Measurements from ENCODE around the gene OASL. TPM values are rescaled to one million over a fixed set of nuclear protein-coding genes. Genes with fewer than 3 reads are reported as not detected.
"Not testable (repeated sequence)": the region's sequence is repeated elsewhere in the genome, so short reads cannot be mapped to it uniquely, and the experiment has no call there.

The OASL gene, protein sequence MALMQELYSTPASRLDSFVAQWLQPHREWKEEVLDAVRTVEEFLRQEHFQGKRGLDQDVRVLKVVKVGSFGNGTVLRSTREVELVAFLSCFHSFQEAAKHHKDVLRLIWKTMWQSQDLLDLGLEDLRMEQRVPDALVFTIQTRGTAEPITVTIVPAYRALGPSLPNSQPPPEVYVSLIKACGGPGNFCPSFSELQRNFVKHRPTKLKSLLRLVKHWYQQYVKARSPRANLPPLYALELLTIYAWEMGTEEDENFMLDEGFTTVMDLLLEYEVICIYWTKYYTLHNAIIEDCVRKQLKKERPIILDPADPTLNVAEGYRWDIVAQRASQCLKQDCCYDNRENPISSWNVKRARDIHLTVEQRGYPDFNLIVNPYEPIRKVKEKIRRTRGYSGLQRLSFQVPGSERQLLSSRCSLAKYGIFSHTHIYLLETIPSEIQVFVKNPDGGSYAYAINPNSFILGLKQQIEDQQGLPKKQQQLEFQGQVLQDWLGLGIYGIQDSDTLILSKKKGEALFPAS
- 1 to 10 TPM in 1 of 8 experiments, under 1 TPM in 4, not detected in 3; 0.08 to 3.1 (median 0.23) TPM for total RNA-seq

DNA sequence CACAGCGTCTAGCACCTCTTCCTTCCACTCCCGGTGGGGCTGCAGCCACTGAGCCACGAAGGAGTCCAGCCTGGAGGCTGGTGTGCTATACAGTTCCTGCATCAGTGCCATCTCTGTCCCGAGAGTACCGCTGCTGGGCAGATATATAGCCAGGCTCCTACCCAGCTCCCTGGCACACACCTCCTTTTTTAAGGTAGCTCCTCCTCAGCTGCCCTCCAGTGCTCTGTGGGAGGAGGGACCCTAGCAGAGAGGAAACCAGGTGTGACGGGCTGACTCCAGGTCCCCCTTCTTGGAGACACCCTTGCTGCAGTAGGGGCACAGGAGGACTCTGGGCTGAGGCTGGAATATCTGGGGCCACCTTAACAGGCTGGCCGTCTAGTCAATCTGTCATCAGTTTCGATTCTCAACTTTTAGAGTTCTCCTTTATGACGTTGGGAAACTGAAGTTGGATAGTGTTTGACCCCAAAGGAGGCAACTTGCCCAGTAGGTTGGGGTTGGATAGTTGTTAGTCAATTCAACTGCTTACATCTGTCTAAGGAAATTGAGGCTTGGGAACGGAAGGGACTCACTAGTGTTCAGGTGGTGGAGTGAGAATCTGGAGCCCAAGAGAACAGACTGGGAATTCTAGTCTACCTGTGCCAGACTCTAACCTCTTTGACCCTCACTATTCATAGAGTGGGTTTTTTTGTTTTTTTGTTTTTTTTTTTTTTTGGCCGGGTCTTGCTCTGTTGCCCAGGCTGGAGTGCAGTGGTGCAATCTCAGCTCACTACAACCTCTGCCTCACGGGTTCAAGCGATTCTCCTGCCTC lies at the start of gene OASL:
Gene OASL (minus strand): TSS at position 386 of the 808 bp plus-strand sequence. CDS start 275 bp downstream, at position 111.
- in situ Hi-C loops (cut with MboI; ENCODE audit: low pct_unique_long_range_greater_than_20kb in 2 of 9, low sequenced_read_pairs in 9 of 9, unreplicated experiment in 9 of 9) = no loop called here
- Histone ChIP-seq H3K27ac (no peak within 1 kb of the TSS), H3K4me3 (no peak within 1 kb of the TSS), H3K4me1 (replicated peaks in 1 of 2) (no peaks in the 10 kb centered on the region)
- peak in 3 of 8 experiments; percentile 80 to 93 (median 82) for ATAC-seq (replicated peaks in 6 of 8)
- WGBS, 10 experiments = 0 to 78% (median 48%) methylated on average over 2 to 6 of the region's 13 CpGs; no CpG with 5 or more reads in 1 of the 10 experiments

DNA sequence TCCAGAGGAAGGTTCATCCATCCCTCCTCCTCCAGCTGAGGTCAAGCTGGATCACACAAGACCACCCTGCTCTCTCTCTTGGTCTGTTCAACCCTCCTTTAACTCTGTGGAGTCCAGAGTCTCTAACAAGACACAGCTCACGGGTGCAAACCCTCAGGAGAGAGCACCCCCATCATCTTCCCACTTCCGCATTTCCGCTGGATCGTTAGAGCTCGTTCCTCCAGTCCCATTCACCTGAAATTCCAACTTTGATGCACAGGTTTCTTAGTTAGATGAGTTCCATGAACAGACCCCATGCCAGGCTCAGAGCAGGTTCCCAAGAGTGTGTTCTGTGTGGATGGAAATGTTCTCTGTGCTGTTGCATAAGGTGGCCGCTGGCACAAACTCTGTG lies 49.1 kb upstream of the OASL start:
- H3K4me3 ChIP-seq = no peak overlapping the region
- WGBS, 10 experiments = 58 to 97% (median 89%) methylated on average over 2 to 5 of the region's 6 CpGs; no CpG with 5 or more reads in 5 of the 10 experiments
- no peak overlapping the region for H3K27ac ChIP-seq
- in situ Hi-C loops (cut with MboI; ENCODE audit: low pct_unique_long_range_greater_than_20kb in 2 of 9, low sequenced_read_pairs in 9 of 9, unreplicated experiment in 9 of 9) = loop anchor here in 1 of 9 experiments (25.0 kb wide), 1 partner anchor 751 kb away; the partner anchor contains the start of gene PLA2G1B
- H3K4me1 ChIP-seq (replicated peaks in 1 of 2) = peaks cover 12 to 40% of the 10 kb centered on the region in 2 donors
- no peak for ATAC-seq (replicated peaks in 6 of 8)

DNA sequence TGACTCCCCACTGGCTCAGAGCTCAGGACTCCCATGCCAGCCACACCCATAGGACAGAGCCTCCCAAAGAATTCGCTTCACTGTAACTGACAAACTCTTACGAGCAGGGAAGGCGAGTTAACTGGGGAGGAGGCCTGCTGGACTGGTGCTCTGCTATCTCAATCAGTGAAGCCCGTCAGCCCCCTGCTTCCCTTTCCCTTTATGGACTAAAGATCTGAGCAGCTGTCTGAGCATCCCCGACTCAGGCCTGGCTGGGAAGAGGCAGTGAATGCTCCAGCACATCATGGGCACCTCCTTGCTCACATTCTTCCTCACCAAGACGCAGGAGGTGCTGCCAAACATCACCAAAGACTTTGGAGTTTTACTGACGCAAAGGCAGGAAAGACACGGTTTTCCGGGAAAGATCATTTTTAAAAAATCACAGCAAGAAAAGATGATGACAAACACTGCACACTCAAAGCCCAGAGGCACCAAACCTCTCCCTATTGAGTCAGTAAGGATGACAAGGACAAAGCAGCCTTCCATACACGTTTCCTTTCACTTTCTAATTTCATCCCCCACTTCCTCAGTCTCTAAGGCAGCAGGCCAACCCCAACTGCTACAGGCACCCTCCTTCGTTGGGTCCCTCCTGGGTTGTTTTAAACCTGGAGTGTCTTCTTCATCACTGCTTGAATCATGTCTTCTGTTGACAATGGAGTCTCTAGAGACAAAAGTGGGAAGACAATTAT lies 48.6 kb upstream of the OASL start:
- 0 to 80% (median 50%) methylated on average over 1 to 9 of the region's 11 CpGs; no CpG with 5 or more reads in 1 of the 10 experiments for WGBS, 10 experiments
- ATAC-seq (replicated peaks in 6 of 8) = peak in 2 of 8 experiments; percentile 30 to 49
- H3K4me1 ChIP-seq (replicated peaks in 1 of 2) = peaks cover 12 to 40% of the 10 kb centered on the region in 2 donors
- in situ Hi-C loops (cut with MboI; ENCODE audit: low pct_unique_long_range_greater_than_20kb in 2 of 9, low sequenced_read_pairs in 9 of 9, unreplicated experiment in 9 of 9) = loop anchor here in 1 of 9 experiments (25.0 kb wide), 1 partner anchor 750 kb away; the partner anchor contains the start of gene PLA2G1B
- no peak overlapping the region for H3K4me3 ChIP-seq
- H3K27ac ChIP-seq = no peak overlapping the region

DNA sequence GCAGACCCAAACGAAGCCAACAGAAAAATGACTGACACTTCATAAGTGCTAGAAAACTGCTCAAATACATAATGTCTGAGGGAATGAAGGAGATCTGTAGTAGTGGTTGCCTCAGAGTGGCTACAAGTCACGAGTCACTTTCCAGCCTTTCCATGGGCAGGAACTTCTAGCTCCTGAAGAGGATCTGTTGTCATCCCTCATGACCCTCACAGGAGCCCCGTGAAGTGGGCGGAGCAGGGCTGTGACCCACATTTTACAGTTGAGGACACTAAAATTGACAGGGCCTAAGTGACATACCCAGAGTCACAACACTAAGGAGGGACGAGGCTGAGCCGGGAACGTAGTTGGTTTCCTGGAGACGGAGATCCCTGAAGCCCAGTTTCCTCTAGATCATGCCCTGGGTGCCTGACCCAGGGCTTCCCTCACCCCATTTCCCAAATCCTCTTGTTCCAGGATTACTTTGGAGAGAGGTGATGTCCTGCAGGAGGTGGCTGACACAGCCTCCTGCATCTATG lies 47.8 kb upstream of the OASL start:
- Histone ChIP-seq H3K4me1 (replicated peaks in 1 of 2) (peaks cover 12 to 35% of the 10 kb centered on the region in 2 donors), H3K4me3 (no peak overlapping the region), H3K27ac (no peak overlapping the region)
- 20 to 100% (median 93%) methylated on average over 1 to 5 of the region's 8 CpGs; no CpG with 5 or more reads in 3 of the 10 experiments for WGBS, 10 experiments
- ATAC-seq (replicated peaks in 6 of 8) = no peak
- in situ Hi-C loops (cut with MboI; ENCODE audit: low pct_unique_long_range_greater_than_20kb in 2 of 9, low sequenced_read_pairs in 9 of 9, unreplicated experiment in 9 of 9) = loop anchor here in 1 of 9 experiments (25.0 kb wide), 1 partner anchor 750 kb away; the partner anchor contains the start of gene PLA2G1B

DNA sequence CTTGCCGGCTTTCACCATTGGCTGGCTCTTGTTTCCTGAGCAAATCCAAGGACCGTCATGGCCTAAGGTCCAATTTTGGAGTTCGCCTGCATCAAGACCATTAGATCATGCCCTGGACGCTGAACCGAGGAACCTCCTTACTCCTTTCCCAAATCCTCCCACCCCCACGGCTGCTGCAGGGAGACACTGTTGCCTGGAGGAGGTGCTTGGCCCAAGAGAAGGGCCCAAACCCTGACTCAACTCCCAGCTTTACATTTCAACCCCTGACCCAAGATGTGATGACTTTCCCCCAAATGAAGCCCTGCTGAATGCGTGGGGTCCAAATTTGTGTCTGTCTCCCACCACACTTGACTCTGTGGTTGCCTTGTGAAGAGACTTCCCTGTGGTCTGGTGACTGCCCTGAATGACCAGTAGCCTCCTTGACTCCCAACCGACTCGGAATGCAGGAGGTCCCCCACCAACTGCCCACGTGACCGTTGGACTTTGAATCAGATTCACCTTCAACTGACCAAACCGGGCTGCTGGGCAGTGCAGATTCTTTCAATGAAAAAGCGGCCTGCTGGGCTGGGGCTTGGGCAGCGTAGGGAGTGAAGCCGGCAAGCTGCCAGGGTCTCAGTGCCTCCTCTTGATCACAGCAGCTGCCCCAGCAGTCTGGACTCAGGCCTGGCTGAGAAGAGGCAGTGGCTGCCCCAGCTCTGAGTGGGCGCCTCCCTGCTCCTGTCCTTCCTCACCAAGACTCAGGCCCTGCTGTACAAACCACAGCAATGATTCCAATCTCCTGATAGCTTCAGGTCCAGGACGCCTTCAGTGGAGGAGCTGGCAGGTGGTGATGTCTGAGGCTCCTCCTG lies 46.7 kb upstream of the OASL start:
- Histone ChIP-seq H3K4me3 (no peak overlapping the region), H3K4me1 (replicated peaks in 1 of 2) (peaks cover 3 to 24% of the 10 kb centered on the region in 2 donors), H3K27ac (no peak overlapping the region)
- in situ Hi-C loops (cut with MboI; ENCODE audit: low pct_unique_long_range_greater_than_20kb in 2 of 9, low sequenced_read_pairs in 9 of 9, unreplicated experiment in 9 of 9) = loop anchor here in 1 of 9 experiments (25.0 kb wide), 1 partner anchor 748 kb away; the partner anchor contains the start of gene PLA2G1B
- 45 to 100% (median 87%) methylated on average over 1 to 9 of the region's 17 CpGs; no CpG with 5 or more reads in 1 of the 10 experiments for WGBS, 10 experiments
- ATAC-seq (replicated peaks in 6 of 8) = no peak

DNA sequence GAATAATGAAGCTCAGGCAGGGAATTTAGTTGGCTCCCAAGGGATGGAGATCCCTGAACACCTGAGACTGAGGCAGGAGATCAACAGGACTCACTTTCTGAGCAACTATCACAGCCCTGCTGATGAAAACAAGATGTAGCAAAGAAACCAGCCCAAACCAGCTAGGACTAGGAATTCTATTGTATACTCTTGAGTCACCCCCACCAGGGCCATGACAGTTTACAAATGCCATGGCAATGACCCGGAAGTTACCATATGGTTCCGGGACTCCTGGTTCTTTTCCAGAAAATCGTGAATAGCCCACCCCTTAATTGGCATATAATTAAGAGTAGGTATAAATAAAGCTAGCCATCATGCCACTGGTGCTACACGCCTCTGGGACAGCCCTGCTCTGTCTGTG lies 46.0 kb upstream of the OASL start:
- no peak overlapping the region for H3K4me3 ChIP-seq
- in situ Hi-C loops (cut with MboI; ENCODE audit: low pct_unique_long_range_greater_than_20kb in 2 of 9, low sequenced_read_pairs in 9 of 9, unreplicated experiment in 9 of 9) = loop anchor here in 1 of 9 experiments (25.0 kb wide), 1 partner anchor 748 kb away; the partner anchor contains the start of gene PLA2G1B
- H3K27ac ChIP-seq = peak overlapping the region in 1 of 2 donors; percentile 54
- ATAC-seq (replicated peaks in 6 of 8) = peak in 5 of 8 experiments; percentile 72 to 90 (median 79)
- WGBS, 10 experiments = 40 to 87% (median 70%) methylated on average over 1 to 4 of the region's 4 CpGs; no CpG with 5 or more reads in 4 of the 10 experiments
- H3K4me1 ChIP-seq (replicated peaks in 1 of 2) = peaks cover 0 to 19% of the 10 kb centered on the region in 2 donors

DNA sequence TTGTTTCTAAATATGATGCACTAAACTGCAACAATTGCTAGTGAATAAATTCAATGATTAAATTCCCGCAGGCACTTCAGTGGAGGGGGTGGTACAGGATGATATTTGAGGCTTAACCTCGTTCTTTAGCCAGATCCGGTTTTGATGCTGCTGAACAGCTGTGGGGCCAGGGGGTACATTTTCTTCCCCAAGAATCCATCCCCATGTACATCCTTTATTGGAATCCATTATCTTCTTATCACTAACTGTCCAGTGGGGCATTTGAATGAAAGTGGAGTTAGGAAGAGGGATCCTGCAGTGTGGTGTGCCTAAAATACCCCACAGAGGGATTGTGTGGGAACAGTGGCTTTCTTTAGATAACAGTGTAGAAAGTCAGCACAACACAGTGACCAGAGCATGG lies 45.2 kb upstream of the OASL start:
- 0 to 93% (median 38%) methylated on average over 1 to 3 of the region's 3 CpGs; no CpG with 5 or more reads in 4 of the 10 experiments for WGBS, 10 experiments
- in situ Hi-C loops (cut with MboI; ENCODE audit: low pct_unique_long_range_greater_than_20kb in 2 of 9, low sequenced_read_pairs in 9 of 9, unreplicated experiment in 9 of 9) = loop anchor here in 1 of 9 experiments (25.0 kb wide), 1 partner anchor 747 kb away; the partner anchor contains the start of gene PLA2G1B
- Histone ChIP-seq H3K27ac (no peak overlapping the region), H3K4me3 (no peak overlapping the region), H3K4me1 (replicated peaks in 1 of 2) (peaks cover 0 to 19% of the 10 kb centered on the region in 2 donors)
- ATAC-seq (replicated peaks in 6 of 8) = no peak

DNA sequence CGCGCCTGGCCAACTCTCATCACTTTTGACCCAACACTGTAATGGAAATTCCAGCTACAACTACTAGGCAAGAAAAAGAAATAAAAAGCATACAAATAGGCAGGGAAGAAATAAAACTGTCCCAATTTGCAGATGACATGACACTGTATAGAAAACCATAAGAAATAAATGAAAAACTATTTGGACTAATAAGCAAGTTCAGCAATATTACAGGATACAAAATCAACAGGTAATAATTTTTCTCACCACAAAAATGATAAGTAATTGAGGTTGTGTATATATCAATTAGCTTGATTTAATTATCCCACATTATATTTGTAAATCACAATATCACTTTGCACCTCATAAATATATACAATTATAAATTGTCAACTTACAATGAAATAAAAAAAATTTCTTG lies 41.9 kb upstream of the OASL start:
- in situ Hi-C loops (cut with MboI; ENCODE audit: low pct_unique_long_range_greater_than_20kb in 2 of 9, low sequenced_read_pairs in 9 of 9, unreplicated experiment in 9 of 9) = loop anchor here in 1 of 9 experiments (25.0 kb wide), 1 partner anchor 744 kb away; the partner anchor contains the start of gene PLA2G1B
- no peak overlapping the region for H3K4me3 ChIP-seq
- peaks cover 0 to 14% of the 10 kb centered on the region in 2 donors for H3K4me1 ChIP-seq (replicated peaks in 1 of 2)
- H3K27ac ChIP-seq = no peak overlapping the region
- 90 to 100% (median 97%) methylated on average over 2 of the region's 2 CpGs; no CpG with 5 or more reads in 6 of the 10 experiments for WGBS, 10 experiments
- ATAC-seq (replicated peaks in 6 of 8) = no peak

DNA sequence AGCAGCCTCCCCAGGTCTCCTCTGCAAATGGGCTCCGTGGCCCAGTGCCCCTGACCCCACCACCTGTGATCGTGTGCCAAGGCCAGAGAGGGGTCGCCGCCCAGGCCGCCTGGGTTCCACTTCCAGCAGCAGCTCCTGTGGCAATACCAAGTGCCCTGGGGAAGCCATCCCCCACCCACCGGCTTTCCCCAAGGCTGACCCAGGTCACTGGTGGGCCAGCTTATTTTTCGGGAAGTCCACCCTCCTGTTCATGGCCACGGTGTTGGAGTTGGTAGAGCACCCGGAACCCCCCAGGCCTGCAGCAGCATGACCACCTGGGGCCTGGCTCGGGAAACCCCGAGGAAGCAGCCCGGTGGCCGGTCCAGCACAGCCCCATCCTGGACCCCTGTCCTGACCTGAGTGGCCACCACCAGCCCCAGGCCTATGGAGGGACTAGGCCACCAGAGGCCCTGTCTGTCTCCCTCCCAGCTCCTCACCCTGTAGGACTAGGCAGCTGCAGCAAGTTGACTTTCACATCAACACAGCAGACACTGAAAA lies 40.8 kb upstream of the OASL start:
- no peak for ATAC-seq (replicated peaks in 6 of 8)
- WGBS, 10 experiments = 0 to 100% (median 83%) methylated on average over 1 to 8 of the region's 13 CpGs; no CpG with 5 or more reads in 3 of the 10 experiments

DNA sequence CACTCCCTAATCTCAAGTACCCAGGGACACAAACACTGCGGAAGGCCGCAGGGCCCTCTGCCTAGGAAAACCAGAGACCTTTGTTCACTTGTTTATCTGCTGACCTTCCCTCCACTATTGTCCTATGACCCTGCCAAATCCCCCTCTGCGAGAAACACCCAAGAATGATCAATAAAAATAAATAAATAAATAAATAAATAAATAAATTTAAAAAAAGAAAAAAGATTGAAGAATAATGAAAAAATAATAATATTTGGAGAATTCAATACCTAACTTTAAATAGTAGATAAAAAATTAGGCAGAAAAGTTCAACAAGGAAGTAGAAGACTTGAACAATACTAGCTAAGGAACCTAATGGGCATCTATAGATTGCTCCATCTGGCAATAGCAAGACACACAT lies 38.4 kb upstream of the OASL start:
- not testable (repeated sequence) for H3K4me1 ChIP-seq (replicated peaks in 1 of 2); ATAC-seq (replicated peaks in 6 of 8); H3K27ac ChIP-seq; H3K4me3 ChIP-seq
- in situ Hi-C loops (cut with MboI; ENCODE audit: low pct_unique_long_range_greater_than_20kb in 2 of 9, low sequenced_read_pairs in 9 of 9, unreplicated experiment in 9 of 9) = loop anchor here in 1 of 9 experiments (25.0 kb wide), 1 partner anchor 740 kb away; the partner anchor contains the start of gene PLA2G1B
- 88 to 100% (median 100%) methylated on average over 1 of the region's 3 CpGs; no CpG with 5 or more reads in 7 of the 10 experiments for WGBS, 10 experiments

More for the DNA sequence above, 40.8 kb upstream of the OASL start:
- in situ Hi-C loops (cut with MboI; ENCODE audit: low pct_unique_long_range_greater_than_20kb in 2 of 9, low sequenced_read_pairs in 9 of 9, unreplicated experiment in 9 of 9) = loop anchor here in 1 of 9 experiments (25.0 kb wide), 1 partner anchor 743 kb away; the partner anchor contains the start of gene PLA2G1B
- Histone ChIP-seq H3K27ac (no peak overlapping the region), H3K4me3 (no peak overlapping the region), H3K4me1 (replicated peaks in 1 of 2) (peaks cover 0 to 7% of the 10 kb centered on the region in 2 donors)
